NOMO-1 (cell line): ENCODE data around the gene DOCK6.

Experiments
- DNase-seq, 2 experiments: peaks; one replicate each; lab custom pipeline; 2025; ENCODE audit not compliant: unreplicated experiment in 2 of 2; lab: John Stamatoyannopoulos, UW

The DOCK6 gene

DNA sequence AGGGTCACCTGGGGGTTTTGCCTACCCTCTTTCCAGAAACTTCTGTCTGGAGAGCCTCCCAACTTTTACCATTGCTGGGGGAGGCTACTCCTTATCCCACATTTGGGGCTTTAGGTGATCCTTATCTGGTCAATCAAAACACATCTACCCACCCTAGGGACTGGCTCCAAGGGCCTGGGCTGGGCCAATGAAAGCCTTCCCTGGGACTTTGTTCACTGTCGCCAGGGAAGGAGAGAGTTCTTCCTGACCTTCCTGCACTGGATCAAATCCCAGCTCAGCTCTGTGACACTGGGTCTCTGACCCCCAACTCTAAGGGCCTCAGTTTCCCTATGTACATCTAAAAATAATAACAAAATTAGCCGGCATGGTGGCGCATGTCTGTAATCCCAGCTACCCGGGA is 11.1 kb downstream of the DOCK6 start:
- no peak for DNase-seq

DNA sequence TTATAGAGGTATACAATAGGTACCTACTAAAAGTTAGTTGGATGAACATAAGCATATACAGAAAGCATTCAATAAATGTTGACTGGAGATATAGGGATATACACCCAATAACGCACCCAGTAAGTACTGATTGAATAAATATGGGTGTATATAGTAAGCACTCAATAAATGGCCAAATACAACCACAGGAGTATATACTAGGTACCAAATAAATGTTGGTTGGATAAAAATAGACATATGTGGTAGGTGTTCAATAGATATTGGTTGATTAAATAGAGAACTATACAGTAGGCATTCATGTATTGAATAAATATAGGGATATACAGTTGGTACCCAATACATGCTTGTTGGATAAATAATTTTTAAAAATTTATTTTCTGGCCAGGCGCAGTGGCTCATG is 13.5 kb downstream of the DOCK6 start:
- DNase-seq: no peak

DNA sequence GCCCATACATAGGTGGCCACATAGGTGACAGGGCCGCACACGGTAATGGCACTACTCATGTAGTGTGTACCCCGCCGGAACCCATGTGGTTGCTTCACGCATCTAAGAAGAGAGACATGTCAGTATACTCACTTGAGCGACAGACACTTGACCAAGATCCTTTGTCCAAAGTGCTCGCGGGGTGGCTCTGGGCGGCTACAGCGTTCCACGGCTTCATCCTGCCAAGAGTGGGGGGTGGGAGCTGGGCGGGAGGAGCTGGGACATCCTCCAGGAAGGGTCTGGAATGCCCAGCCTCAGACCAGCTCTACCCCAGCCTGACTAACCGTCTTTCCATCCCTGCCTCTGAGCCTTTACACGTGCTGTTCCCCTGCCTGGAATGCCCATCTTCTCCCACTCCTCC is 14.4 kb downstream of the DOCK6 start:
- DNase-seq: no peak

DNA sequence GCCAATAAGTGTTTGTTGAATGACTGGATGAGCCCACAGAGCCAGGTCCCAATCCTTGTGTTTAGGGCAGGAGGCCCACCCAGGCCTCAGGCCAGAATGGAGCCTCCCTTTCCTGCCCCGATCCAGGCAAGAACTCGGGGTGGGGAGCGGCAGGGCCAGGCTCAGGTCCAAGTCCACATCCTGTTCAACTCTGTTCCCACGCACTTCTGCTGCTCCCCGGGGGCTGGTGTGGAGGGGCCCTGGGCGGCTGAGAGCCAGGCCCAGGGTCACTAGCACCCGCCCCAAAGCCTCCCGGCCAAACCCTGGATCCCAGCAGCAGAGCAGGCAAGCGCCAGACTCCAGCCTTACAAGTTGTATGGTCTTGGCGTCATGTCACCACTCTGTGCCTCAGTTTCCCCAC is 14.9 kb downstream of the DOCK6 start:
- DNase-seq: no peak

DNA sequence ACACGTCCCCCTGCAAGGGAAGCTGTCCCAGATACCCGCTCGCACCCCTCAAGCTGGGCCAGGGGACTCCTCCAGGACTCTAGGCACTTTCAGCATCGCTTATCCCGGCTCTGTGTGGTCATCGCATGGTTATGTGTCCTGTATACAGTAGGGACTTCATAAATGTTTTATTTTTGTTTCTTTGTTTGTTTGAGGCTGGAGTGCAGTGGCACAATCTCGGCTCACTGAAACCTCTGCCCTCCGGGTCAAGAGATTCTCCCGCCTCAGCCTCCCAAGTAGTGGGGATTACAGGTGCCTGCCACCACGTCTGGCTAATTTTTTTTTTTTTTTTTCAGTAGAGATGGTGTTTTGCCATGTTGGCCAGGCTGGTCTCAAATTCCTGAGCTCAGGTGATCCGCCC is 15.4 kb downstream of the DOCK6 start:
- no peak for DNase-seq

DNA sequence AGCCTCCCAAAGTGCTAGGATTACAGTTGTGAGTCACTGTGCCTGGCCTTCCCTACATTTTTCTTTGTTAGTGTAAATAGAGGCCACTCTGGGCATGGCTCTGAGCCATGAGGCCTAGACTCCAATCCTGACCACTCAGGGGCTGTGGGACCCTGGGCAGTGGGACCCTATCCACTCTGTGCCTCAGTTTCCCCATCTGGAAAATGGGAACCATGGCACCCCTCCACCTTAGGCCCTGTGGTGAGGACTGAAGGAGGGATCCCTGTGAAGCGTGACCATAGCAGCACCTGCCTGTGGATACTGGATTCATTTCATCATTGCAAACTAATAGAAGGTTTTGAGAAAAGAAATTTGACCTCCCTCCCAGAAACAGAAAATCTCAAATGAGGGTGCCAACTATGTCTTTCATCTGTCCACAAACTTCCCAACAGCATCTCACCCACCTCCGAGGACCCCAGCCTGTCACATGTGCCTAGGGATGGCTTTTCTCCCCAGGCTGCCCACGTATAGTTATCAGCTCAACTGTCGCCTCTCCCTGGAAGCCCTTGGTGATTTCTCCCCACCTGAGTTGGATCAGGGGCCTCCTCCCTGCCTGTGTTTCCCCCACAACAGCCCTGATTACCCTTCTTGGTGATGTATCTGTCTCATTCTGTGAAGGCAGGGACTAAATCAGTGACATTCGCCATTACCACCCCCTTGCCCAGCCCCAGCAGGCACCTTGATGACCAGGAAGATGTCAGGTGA is 17.3 kb downstream of the DOCK6 start:
- no peak for DNase-seq

DNA sequence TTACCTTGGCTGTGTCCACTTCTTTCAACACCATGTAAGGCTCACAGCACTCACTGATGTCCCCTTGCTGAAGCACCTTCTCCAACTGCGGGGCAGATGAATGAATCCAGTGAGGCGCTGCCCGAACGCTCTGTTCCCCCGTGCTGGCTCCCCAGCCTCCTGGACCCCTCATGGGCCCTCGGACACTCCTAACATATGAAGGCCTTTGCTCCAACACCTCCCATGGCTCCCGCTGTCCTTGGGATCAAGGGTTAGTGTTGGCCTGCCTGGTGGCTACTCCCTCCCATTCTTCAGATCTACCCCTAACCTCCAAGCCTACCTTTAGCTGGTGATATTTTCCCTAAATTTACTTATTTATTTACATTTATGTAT is 18.5 kb downstream of the DOCK6 start:
- no peak for DNase-seq

DNA sequence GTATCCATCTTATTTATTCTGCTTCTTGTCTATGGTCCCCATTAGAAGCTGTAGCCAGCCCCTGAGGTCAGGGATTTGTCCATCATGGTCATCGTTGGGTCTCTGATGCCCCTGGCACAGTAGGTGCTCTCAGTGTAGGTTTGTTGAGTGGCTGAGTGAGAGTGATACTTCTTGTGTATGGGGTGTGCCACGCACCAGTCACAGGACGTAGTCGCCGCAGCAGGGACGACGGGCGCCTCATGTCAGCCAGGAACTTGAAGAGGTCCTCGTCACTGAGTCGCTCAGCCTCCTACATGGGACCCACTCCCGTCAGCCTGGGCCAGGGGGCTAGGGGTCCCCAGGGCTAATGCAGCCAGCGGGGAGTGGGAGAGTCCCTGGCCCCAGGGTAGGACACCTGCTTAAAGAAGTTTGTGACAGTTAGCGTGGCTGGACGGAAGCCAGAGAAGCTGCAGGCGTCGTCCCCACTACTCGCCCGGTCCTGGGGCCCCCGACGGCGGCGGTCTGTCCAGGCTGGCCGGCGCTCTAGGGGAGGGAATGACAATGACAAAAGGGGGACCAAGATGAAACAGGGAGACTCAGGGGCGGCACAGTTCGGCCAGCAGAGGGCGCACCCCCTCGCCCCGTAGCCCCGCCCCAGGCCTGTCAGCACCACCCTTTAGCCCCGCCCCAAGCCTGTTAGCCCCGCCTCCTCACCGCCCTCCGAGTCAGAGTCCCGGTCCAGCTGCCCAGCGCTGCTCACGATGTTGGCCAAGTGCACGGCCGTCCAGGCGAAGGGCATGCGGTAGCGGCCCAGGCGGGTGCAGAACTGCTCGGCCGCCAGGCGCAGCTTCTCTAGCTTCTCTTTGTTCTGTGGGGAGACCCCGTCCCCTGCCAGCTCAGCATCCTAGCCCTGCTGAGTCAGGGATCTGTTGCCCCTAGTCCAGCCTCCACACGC is 19.2 kb downstream of the DOCK6 start:
- peak; percentile 35 for DNase-seq

DNA sequence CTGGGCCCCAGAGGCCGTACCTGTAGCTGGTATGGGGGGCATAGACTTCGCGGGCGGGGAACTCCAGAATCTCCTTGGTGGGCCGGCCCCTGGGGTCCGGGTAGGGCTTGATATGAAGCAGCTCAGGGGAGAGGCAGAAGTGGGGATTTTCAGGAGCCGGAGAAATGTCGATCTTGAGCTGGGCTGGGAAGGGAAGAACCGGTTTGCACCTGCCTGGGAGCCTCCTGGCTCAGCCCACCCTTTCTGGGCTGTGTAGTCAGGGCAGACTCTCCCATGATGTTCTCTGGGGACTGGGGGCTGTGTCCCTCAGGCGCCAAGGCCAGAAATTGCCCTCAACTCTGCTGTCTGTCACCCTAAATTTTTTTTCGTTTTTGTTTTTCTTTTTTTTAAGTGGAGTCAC is 20.3 kb downstream of the DOCK6 start:
- no peak for DNase-seq

DNA sequence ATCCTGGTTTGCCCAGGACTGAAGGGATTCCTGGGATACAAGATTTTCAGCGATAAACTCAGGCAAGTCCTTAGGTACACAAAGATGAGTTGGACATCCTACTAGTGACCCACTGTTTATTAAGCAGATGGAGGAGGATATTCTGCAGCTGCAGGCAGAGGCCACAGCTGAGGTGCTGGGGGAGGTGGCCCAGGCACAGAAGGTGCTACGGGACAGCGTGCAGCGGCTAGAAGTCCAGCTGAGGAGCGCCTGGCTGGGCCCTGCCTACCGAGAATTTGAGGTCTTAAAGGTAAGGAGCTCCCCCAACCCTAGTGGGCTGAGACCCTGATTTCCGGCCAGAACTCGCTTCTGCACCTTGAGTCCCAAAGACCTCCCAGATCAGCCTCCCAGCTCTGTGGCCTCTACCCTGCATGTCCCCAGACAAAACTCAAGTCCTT is 22.3 kb downstream of the DOCK6 start:
- DNase-seq: no peak

DNA sequence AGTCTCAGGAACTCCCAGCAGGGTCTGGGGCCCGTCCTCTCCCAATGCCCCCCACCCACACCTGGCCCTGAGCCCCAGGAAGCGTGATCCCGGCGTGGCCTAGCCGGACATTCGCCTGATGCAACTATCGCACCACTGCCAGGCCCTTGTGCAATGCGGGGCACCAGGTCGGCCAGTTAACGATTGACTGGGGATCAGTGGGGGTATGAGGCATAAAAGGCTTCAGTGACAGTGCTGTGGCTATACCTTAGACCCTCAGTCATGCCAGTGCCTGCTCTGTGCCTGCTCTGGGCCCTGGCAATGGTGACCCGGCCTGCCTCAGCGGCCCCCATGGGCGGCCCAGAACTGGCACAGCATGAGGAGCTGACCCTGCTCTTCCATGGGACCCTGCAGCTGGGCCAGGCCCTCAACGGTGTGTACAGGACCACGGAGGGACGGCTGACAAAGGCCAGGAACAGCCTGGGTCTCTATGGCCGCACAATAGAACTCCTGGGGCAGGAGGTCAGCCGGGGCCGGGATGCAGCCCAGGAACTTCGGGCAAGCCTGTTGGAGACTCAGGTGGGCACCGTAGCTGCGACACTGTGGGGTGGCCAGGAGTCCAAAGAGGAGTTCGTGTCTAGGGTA is 22.8 kb downstream of the DOCK6 start, which contains the start of gene ANGPTL8:
ANGPTL8 (plus strand) TSS at position 243 of the 624 bp plus-strand sequence; CDS start at position 262, 19 bp downstream.
- no peak for DNase-seq

DNA sequence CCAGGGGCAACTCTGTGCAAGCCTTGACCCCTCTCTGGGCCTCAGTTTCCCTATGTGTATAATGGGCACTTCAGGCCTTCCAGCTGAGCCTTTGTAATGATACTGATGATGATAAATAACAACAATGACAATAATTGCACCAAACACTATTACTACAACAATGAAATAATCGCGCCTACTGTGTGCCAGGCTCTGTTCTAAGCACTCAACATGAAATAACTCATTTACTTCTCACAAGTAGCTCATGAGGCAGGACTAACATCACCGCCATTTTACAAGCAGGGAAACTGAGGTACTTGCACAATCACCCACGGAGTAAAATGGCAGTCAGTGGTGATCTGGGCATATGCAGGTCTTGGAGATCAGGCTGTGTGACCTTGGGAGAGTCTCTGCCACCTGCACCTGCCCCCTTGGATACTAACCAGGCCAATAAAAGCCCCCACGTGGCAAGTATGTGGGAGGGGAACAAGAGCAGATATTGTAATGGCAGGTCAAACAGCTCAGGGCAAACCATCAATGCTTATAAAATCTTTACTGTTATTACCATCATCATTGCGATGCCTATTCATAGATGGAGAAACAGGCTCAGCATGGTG is 23.4 kb downstream of the DOCK6 start:
- no peak for DNase-seq

DNA sequence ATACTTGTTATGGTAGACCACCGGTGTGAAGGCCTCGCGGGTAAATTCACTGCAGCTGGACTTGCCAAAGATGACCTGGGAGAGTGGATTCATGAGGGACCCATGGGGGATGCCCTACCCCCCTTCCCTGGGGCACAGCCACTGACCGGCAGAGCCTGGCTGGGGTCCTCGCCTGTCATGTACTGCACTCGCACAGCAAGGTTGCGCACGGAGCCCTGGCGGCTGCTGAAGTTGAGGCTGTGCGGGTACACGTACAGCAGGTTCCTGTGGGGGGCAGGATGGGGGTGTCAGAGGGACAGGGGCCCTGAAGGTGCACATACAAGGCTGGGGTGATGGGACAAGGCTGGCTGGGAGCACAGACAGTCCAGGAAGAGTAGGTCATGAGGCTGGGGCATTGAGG is 24.3 kb downstream of the DOCK6 start:
- DNase-seq: no peak

DNA sequence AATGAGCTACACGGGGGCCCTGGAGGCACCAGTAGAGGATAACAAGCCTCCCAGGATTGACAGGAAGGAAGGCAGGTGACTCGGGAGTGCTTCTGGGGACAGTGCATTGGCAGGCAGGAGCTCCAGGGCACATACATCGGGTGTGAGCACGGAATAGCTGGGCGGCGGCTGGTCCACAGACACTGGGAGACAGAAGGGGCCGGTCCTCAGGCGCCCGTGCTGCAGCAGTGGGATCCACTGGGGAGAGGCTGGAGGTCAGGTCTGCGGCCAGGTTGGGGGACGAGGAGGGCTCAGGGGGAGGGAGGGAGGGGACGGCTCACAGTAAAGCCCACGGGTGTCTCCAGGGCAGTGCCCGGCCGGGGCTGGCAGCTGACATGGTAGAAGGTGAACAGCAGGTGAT is 25.0 kb downstream of the DOCK6 start:
- no peak for DNase-seq

DNA sequence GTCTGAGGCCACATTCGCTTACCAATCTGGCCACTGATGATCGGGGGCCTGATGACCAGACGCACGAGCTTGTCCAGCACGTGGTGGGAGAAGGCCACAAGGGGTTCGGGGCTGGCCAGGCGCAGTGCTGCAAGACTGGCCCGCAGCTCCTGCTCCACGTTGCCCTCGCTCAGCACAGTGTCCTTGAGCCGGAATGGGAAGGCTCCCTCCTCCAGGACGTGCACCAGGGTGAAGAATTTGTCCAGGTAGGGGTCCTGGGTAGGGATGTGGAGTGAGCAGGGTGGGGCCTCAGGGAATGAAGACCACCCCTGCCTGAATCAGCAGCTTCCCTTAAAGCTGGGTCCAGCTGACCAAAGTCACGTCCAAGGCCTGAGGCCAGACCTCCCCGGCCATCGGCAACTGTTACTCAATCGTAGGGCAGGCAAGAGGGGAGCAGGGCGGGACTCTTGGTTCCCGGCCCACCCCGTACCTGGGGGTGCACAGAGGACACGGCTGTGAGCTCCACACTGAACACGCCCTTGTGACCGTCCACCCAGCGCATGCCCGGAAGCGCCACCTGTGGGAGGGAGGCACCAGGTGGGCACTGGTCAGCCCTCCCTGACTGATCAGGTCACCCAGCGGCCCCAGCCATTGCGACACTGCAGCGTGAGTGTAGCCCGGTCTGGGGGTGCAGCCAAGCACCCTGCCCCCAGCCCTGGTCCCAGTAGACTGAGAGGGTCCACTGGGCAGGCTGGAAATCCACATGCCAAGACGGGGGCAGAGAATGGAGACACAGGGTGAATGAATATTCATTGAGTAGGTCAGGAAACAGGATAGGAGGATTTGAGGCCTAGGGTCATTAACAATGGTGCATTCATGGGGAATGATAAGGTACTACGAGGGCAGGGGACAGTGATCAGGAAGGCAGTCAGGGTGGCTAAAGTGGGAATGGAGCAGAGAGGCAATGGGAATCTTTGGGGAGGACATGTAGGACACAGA is 25.7 kb downstream of the DOCK6 start:
- DNase-seq: no peak

DNA sequence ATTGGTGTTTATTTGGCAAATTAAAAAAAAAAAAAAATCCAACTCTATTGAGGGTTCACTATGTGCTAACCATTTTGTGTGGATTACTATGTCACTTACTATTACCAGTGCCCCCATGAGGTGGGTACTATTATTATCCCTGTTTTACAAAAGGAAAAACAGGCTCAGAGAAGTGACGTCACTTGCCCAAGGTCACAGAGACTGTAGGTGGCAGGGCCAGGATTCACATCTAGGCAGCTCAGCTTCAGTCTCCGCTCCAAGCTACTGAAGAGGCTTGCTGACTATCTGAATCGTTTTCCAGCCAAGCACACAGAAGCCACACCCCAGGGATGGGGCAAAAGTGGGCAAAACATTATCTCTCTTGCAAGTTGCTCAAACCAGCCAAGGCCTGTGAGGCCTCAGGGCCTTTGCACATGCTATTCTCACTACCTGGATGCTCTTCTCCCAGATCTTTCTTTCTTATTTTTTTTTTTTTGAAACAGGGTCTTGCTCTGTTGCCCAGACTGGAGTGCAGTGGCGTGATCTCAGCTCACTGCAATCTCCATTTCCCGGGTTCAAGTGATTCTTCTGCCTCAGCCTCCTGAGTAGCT is 27.7 kb downstream of the DOCK6 start:
- no peak for DNase-seq

DNA sequence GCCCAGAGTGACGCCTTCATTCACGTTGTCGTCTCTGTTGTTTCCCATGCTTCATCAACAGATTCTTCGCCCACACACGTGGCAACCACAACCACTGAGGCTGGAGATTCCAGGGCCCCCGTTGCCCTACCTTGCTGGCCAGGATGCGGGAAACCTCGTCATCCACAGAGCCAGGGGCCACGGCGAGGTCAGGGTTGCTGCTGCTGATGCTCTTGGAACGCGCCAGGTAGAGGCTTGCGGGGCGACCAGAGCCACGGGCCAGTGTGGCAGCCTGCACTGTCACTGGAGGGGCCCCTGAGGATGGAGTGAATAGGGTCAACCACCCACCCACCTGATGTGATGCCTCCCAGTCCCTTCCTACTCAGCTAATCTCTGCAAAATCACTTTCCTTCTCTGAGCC is 29.3 kb downstream of the DOCK6 start:
- DNase-seq: no peak

DNA sequence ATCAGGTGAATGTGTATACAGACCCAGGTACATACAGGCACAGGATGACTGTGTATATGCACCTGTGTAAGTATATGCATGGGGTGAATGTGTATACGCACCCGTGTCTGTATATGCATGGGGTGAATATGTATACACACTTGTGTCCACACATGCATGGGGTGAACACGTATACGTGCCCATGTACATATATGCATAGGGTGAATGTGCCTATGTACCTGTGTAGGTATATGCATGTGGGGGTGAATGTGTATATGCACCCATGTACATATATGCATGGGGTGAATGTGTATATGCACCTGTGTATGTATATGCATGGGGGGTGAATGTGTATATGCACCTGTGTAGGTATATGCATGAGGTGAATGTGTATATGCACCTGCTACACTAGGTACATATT is 29.8 kb downstream of the DOCK6 start:
- DNase-seq: no peak

DNA sequence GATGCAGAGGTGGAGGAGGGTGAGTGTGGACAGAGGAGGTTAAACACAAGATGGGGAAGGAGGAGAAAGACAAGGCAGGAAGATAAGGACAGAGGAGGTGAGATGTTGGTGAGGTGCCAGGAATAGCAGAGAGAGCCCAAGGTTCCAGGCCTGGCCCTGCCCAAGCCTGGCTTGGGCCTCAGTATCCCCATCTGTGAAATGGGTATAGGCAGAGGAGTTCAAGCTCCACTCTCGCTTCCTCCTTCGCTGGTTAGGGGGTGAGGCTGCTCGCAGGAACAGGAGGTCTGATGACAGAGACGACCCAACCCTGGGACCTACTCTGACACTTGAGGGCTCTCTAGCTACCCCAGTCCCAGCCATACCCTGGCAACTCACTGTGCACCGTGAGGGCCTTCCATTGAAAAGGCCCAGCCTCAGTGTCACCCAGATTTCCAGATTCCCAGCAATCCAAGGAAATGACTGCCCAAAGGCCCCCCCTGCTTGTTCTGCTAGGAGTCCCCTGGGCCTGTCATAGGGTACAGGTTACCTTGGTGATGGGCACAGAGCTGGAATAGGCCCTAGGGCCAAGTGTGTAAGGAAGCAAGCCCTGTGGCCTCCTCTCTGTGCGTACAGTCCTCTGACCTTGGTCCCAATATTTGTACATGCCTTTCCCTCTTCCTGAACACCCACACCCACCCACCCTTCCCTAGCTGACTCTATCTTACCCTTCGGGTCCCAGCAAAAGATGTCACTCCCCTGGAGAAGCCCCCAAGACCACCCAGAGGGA is 31.5 kb downstream of the DOCK6 start:
- no peak for DNase-seq
